Stimulated activated CD8-positive, alpha-beta memory T cell treated with anti-CD3 and anti-CD28 coated beads, Interleukin-12 subunit alpha, Interleukin-12 subunit beta, amount 100 ng/mL, for 1 hour (primary cell): ENCODE data around the gene VWA5B2.
"Not testable (repeated sequence)": the region's sequence is repeated elsewhere in the genome, so short reads cannot be mapped to it uniquely, and the experiment has no call there.

ENCODE experiments used
- DNase-seq: peaks from one replicate; pipeline ENCODE4 v3.0.0-alpha.2; 2020; ENCODE audit warnings: low read depth

VWA5B2 gene

GRCh38 chr3:184242297-184242685 is 12.9 kb downstream of the VWA5B2 start:
- no peak for DNase-seq

DNA sequence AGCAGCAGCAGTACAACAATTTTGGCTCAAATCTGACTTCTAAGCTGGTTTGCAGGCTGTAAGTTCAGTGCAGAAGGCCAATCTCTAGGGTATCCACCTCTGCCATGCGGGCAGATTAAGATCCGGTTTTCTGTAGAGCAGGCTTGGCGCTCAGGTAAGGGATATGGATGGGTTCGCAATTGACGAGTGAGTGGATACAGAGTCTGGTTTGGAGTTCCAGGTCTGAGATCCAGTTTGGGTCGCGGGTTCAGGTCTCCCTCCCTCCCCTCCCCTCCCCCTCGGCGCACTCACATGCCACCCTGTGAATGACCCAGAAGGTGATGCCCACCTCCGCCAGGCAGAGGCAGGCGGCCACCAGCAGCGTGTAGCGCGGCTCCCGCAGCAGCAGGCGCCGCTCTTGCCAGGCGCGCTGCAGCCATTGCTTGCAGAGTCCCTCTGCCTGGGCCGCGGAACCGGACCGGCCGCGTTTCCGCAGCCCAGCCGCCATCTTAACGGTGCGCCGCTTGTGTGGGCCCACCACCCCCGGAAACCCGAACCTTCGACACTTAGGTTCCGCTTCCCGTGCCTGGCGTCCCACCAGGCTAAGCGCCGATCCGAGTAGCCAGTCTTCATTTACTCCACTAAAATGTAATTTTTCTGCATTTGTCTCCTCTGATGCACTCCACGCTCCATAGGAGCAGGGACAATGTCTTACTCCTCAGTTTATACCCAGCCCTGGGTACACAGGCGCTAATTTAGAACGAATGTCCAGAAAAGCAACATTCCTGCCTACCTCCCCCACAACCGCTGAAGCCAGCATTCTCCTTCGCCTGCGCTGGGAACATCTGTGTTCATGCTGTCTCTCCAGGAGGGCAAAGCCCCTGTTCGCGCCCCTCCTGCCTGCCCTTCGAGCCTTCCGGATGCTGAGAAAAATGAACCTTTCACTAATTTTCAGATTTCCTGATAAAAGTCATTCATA is 19.3 kb downstream of the VWA5B2 start, which contains the start of gene ALG3:
Gene ALG3 (minus strand): TSS at position 509 of the 958 bp plus-strand sequence. CDS start 22 bp downstream, at position 487.
- DNase-seq, result peak; percentile 77

GRCh38 chr3:184249412-184250166 is 20.2 kb downstream of the VWA5B2 start, which contains the start of gene EEF1AKMT4:
EEF1AKMT4 (plus strand) TSS chr3:184249672; CDS start chr3:184249695, 23 bp downstream.
- DNase-seq, result peak; percentile 88

- DNase-seq, result peak; percentile 80
Observed at GRCh38 chr3:184250167-184250828, 20.9 kb downstream of the VWA5B2 start.

DNA sequence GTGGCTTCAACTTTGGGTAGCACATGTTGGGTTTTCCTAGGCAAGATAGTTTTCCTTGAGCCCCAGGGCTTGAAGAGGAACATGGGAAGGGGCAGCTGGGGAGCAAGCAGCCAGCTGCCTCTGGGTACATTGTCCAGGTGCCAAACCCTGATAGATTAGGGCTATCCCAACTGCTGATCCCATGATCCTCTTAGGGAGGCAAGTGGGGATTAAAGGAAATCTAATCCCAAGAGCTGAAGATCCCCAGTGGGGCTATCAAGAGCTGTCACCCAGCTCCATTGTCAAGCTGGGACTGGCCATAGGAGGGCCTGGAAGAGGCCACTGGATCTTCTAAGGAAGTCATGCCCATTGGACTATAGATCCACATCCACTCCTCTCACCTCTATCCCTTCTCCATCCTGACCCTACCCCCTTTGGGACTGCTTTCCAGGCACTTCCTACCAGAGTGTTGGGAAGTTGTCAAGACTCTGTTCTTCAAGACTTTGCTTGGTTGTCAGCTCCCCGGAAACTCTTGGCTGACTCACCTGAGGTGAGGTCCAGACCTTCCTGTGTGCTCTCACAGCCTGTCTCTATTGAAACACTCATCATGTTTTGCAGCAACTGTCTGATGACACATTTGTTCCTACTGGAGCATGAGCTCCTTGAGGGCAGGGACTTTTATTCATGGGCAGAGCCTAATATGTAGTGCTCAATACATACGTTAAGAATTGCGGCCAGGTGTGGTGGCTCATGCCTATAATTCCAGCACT is 26.1 kb downstream of the VWA5B2 start:
- no peak for DNase-seq

DNA sequence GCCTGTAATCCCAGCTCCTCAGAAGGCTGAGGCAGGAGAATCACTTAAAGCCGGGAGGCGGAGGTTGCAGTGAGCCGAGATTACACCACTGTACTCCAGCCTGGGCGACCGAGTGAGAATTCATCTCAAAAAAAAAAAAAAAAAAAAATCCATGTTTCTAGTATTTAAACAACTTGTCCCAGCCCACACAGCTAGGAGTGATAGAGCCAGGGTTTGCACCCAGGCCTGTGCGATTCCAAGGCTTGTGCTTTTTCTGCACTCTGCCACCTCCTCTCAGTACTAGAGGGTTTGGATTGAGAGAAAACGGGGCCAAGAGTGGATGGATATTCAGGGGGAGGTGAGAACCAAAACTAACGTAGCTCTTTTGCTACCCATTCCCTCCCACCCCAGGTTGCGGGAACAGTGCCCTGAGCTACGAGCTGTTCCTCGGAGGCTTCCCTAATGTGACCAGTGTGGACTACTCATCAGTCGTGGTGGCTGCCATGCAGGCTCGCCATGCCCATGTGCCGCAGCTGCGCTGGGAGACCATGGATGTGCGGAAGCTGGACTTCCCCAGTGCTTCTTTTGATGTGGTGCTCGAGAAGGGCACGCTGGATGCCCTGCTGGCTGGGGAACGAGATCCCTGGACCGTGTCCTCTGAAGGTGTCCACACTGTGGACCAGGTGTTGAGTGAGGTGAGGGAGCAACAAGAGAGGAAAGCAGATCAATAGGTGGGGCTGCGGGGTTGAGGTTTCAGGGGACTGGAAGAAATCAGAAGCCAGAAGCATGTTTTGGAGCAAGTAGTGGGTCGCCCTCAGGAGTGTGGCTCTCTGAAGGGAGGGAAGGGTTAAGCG is 27.9 kb downstream of the VWA5B2 start:
- DNase-seq, result no peak

DNA sequence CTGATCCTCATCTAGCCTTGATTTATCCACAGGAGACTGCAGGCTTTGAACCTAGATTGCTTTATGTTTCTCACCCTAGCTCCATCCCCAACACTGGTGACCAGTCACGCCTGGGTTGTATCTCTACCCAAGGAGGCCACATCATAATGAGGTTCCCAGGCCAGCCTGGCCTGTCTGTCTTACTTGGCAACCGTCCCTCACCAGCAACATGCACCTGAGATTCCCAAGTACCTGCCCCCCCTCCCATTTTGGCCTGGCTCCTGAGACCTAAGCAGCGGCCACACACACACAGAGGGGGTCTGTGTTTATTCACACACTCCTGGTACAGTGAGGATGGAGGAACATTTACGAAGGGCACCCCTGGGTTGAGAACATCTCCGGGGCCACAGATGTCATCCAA is 29.5 kb downstream of the VWA5B2 start:
- no peak for DNase-seq

- no peak for DNase-seq
Observed at GRCh38 chr3:184259396-184259877, 30.1 kb downstream of the VWA5B2 start.

- no peak for DNase-seq
Observed at GRCh38 chr3:184259878-184260723, 30.7 kb downstream of the VWA5B2 start.

- no peak for DNase-seq
Observed at GRCh38 chr3:184260724-184261269, 31.4 kb downstream of the VWA5B2 start.

DNA sequence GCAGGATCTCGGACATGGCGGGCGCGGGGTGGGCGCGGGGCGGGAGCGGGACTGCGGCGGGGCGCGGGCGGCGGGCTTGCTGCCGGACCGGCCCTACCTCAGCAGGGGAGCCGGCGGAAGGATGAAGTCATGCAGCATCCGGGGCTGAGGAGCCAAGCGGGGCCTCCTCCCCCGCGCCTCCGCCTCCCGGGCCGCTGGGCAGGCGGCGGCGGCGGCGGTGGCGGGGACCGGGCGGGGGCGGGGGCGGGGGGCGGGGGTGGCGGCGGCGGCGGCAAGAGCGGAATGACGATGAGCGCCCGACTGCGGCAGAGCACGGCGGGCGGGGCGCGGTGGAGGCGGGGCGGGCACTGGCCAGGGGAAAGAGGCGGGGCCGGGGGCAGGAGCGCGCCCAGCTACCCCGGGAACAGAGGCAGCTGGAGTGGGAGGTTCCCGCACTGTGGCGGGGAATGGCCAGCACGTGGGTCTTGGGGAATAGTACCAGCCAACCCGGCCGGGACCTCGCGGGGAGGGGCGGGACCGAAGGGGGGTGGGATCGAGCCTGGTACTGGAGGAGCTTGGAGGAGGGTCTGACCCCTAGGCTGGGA is 32.0 kb downstream of the VWA5B2 start, which contains the start of gene CAMK2N2:
Gene CAMK2N2 (minus strand): TSS at position 284 of the 584 bp plus-strand sequence. CDS start 268 bp downstream, at position 16.
- DNase-seq, result peak; percentile 30

GRCh38 chr3:184261854-184262763 is 32.7 kb downstream of the VWA5B2 start:
- DNase-seq, result no peak

- DNase-seq, result no peak
Observed at GRCh38 chr3:184262764-184263179, 33.4 kb downstream of the VWA5B2 start.

GRCh38 chr3:184267249-184267648 is 37.9 kb downstream of the VWA5B2 start:
- not testable (repeated sequence) for DNase-seq

DNA sequence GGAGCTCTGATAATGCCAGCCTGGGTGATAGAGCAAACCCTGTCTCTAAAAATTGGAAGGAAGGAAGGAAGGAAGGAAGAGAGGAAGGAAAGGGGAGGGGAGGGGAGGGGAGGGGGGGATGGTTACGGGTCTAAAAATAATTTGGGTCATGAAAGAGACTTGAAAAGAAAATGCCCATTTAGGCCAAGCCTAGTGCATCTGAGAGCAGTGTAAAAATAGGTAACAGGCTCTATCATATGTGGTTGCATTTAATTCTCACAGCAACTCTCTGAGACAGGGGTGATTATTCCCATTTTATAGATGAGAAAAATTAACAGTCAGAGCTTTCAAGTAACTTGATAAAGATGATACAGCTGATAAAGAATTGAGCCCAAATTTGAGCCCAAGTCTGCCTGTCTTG is 42.9 kb downstream of the VWA5B2 start:
- no peak for DNase-seq

- DNase-seq, result no peak
Observed at GRCh38 chr3:184275381-184275701, 46.0 kb downstream of the VWA5B2 start.
